ENCODE data around the gene PNMA8B.
"Not testable (repeated sequence)": the region's sequence is repeated elsewhere in the genome, so short reads cannot be mapped to it uniquely, and the experiment has no call there.

The PNMA8B gene

DNA sequence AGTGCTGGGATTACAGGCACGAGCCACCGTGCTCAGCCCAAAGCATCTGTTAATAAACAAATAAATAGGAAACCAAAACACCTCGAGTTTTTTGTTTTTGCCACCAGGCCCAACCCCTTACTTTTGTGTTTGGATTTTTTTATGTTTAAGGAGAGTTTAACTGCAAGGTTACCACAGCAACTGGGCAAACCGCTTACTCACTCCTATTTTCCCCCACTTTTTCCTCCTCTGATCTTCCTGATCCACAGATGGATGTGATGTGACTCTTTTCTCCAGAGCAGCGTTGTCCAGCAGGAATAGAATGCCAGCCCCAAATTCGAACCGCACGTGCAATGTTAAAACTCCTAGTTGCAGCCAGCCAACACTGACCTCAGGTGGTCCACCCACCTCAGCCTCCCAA is 2.1 kb upstream of the PNMA8B start:
- Histone ChIP-seq H3K9me3 (ENCODE audit: control insufficient read depth, insufficient read depth, low read depth, low read length) (no peaks in the 10 kb centered on the region), H3K4me3 (ENCODE audit: low read depth, low read length) (no peak overlapping the region), H3K36me3 (ENCODE audit: control insufficient read depth in 2 of 2, insufficient read depth in 1 of 2, low read length in 2 of 2) (no peaks in the 10 kb centered on the region), H3K27ac (ENCODE audit: extremely low read depth, low read depth, low read length) (no peak overlapping the region), H3K4me1 (ENCODE audit: control insufficient read depth, insufficient read depth, low read length) (0 out of 2 replicates have a peak, but pooled peaks cover 3% of the 10 kb centered on the region)
- POLR2A ChIA-PET = no interaction called here
- CTCF ChIA-PET = interaction anchor here (0.9 to 2.0 kb wide), 3 partner anchors 10 to 103 kb away, joined by 3 to 10 read pairs (median 8); no protein-coding TSS in a partner anchor
- TF ChIP-seq ZNF223 (tag by site-specific recombination; IDR thresholded peaks at IDR 0.05) (no peak), ZNF175 (tag by site-specific recombination; IDR thresholded peaks at IDR 0.05) (no peak), ZNF133 (tag by site-specific recombination; IDR thresholded peaks at IDR 0.05) (no peak), ZNF423 (tag by site-specific recombination; IDR thresholded peaks at IDR 0.05) (no peak), ZFP41 (tag by site-specific recombination; IDR thresholded peaks at IDR 0.05; ENCODE audit: borderline replicate concordance) (no peak), ZNF416 (tag by site-specific recombination; IDR thresholded peaks at IDR 0.05) (no peak), PRDM1 (tag by site-specific recombination; IDR thresholded peaks at IDR 0.05) (no peak), ZFP37 (tag by site-specific recombination; IDR thresholded peaks at IDR 0.05) (no peak), ZXDB (tag by site-specific recombination; IDR thresholded peaks at IDR 0.05) (no peak), ZBTB48 (tag by site-specific recombination; IDR thresholded peaks at IDR 0.05) (no peak), ZNF707 (tag by site-specific recombination; IDR thresholded peaks at IDR 0.05) (no peak), ZNF121 (tag by site-specific recombination; IDR thresholded peaks at IDR 0.05) (no peak), ZNF132 (tag by site-specific recombination; IDR thresholded peaks at IDR 0.05; ENCODE audit: borderline replicate concordance) (no peak), BCL11B (tag by site-specific recombination; IDR thresholded peaks at IDR 0.05; ENCODE audit: low read depth) (no peak), ZNF18 (tag by site-specific recombination; IDR thresholded peaks at IDR 0.05) (no peak), ZNF626 (tag by site-specific recombination; IDR thresholded peaks at IDR 0.05) (no peak), ZNF585B (tag by site-specific recombination; IDR thresholded peaks at IDR 0.05) (no peak), ZNF184 (tag by site-specific recombination; IDR thresholded peaks at IDR 0.05) (no peak), SP2 (tag by site-specific recombination; IDR thresholded peaks at IDR 0.05) (no peak)

DNA sequence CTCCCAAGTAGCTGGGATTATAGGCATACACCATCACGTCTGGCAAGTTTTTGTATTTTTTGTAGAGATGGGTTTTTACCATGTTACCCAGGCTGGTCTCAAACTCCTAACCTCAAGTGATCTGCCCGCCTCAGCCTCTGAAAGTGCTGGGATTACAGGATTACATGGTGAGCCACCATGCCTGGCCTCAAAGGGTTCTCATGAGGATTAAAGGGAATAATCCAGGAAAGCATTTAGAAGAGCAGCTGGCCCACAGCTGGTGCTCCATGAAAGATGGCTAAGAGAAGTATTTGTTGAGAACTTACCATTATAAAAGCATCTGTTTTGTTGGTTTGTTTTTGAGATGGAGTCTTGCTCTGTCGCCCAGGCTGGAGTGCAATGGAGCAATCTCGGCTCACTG is 1.2 kb upstream of the PNMA8B start:
- H3K4me3 ChIP-seq (ENCODE audit: low read depth, low read length); H3K9me3 ChIP-seq (ENCODE audit: control insufficient read depth, insufficient read depth, low read depth, low read length); H3K36me3 ChIP-seq (ENCODE audit: control insufficient read depth in 2 of 2, insufficient read depth in 1 of 2, low read length in 2 of 2); H3K4me1 ChIP-seq (ENCODE audit: control insufficient read depth, insufficient read depth, low read length); H3K27ac ChIP-seq (ENCODE audit: extremely low read depth, low read depth, low read length): not testable (repeated sequence)
- POLR2A ChIA-PET = interaction anchor here (1.8 kb wide), 1 partner anchor 105 kb away, joined by 3 read pairs; no protein-coding TSS in a partner anchor
- CTCF ChIA-PET = interaction anchor here (0.6 to 2.4 kb wide), 4 partner anchors 11 to 45 kb away, joined by 3 to 11 read pairs (median 4); no protein-coding TSS in a partner anchor

DNA sequence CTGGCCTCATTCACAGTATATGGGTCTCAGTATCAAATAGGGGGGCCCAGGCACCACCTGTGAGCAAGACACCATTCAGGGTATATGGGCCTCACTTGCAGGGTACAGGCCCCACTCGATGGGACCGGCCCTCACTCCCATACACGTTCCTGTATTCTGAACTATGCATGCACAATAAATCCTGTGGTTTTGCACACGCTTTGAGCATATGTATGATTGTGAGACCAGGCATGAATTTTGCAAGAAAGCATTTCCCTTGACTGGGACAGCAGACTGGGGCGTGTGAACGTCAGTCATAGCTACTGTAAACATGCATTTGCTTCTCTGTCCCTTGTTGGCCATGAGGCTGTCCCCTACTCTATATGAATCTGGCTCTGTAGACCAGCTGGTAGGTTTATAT is 637 bp upstream of the PNMA8B start:
- POLR2A ChIA-PET = interaction anchor here (0.6 to 1.8 kb wide), 4 partner anchors 83 to 479 kb away, joined by 3 to 4 read pairs (median 3); partner anchors contain the start of gene CCDC8
- H3K4me3 ChIP-seq (ENCODE audit: low read depth, low read length) = no peak overlapping the region
- TF ChIP-seq ZNF292 (tag by site-specific recombination; IDR thresholded peaks at IDR 0.05; ENCODE audit: borderline replicate concordance, low read depth) (no peak), TRIM28 (IDR thresholded peaks at IDR 0.05; ENCODE audit: borderline replicate concordance, low read length) (no peak), ZNF777 (tag by site-specific recombination; IDR thresholded peaks at IDR 0.05; ENCODE audit: borderline replicate concordance) (no peak), ZNF248 (tag by site-specific recombination; IDR thresholded peaks at IDR 0.05) (no peak), REST (tag by site-specific recombination; IDR thresholded peaks at IDR 0.05) (no peak), ZNF426 (tag by site-specific recombination; IDR thresholded peaks at IDR 0.05) (no peak), ZNF214 (tag by site-specific recombination; IDR thresholded peaks at IDR 0.05; ENCODE audit: borderline replicate concordance) (no peak)
- TF ChIP-seq, protein P1, sequence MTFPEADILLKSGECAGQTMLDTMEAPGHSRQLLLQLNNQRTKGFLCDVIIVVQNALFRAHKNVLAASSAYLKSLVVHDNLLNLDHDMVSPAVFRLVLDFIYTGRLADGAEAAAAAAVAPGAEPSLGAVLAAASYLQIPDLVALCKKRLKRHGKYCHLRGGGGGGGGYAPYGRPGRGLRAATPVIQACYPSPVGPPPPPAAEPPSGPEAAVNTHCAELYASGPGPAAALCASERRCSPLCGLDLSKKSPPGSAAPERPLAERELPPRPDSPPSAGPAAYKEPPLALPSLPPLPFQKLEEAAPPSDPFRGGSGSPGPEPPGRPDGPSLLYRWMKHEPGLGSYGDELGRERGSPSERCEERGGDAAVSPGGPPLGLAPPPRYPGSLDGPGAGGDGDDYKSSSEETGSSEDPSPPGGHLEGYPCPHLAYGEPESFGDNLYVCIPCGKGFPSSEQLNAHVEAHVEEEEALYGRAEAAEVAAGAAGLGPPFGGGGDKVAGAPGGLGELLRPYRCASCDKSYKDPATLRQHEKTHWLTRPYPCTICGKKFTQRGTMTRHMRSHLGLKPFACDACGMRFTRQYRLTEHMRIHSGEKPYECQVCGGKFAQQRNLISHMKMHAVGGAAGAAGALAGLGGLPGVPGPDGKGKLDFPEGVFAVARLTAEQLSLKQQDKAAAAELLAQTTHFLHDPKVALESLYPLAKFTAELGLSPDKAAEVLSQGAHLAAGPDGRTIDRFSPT (tag by site-specific recombination; IDR thresholded peaks at IDR 0.05) = no peak

More for the DNA sequence above, 637 bp upstream of the PNMA8B start:
- Histone ChIP-seq H3K9me3 (ENCODE audit: control insufficient read depth, insufficient read depth, low read depth, low read length) (no peaks in the 10 kb centered on the region), H3K4me1 (ENCODE audit: control insufficient read depth, insufficient read depth, low read length) (0 out of 2 replicates have a peak, but pooled peaks cover 3% of the 10 kb centered on the region), H3K27ac (ENCODE audit: extremely low read depth, low read depth, low read length) (no peak overlapping the region), H3K36me3 (ENCODE audit: control insufficient read depth in 2 of 2, insufficient read depth in 1 of 2, low read length in 2 of 2) (no peaks in the 10 kb centered on the region)
- CTCF ChIA-PET = interaction anchor here (0.6 to 2.4 kb wide), 5 partner anchors 12 to 45 kb away, joined by 3 to 11 read pairs (median 3); no protein-coding TSS in a partner anchor

Data from HEK293 (cell line).